ENCODE results near the gene FBXL7. TPM values are rescaled to one million over a fixed set of nuclear protein-coding genes. Genes with fewer than 3 reads are reported as not detected.

Gene FBXL7
- total and polyA plus RNA-seq, 2 donors (not counting 3 experiments of a cell fraction or from before 2014, with no cell fraction given): 23.5 to 32.2 TPM

- H2AFZ ChIP-seq (ENCODE audit: low read depth, low read length): no peak overlapping the region
- H3K4me3 ChIP-seq (replicated peaks in 1 of 3; ENCODE audit: insufficient read depth in 1 of 3, low read depth in 1 of 3, low read length in 3 of 3): no peak overlapping the region
- no peak overlapping the region for H3K27ac ChIP-seq (ENCODE audit: insufficient read depth, low read depth, low read length)
- H4K20me1 ChIP-seq (replicated peaks; ENCODE audit: control insufficient read depth, extremely low read depth, insufficient read depth, low read length): peaks cover 4% of the 10 kb centered on the region
- H3K36me3 ChIP-seq (ENCODE audit: control insufficient read depth in 2 of 2, extremely low read depth in 1 of 2, insufficient read depth in 2 of 2, low read length in 2 of 2): no peaks in the 10 kb centered on the region
- TF ChIP-seq JUN (IDR thresholded peaks at IDR 0.05; ENCODE audit: borderline replicate concordance, insufficient read depth, insufficient read length, low read depth) (no peak), MYC (IDR thresholded peaks at IDR 0.05; ENCODE audit: low read depth, low read length) (no peak), FOS (IDR thresholded peaks at IDR 0.05; ENCODE audit: borderline replicate concordance, insufficient read depth, low read length) (no peak)
- intact Hi-C loops (cut with micrococcal nuclease): no loop called here
- POLR2A ChIA-PET: no interaction called here
- CTCF ChIA-PET: no interaction called here
- dilution Hi-C loops (cut with MboI; ENCODE audit: extremely low pct_ligation_motif_present, low sequenced_read_pairs): no loop called here
- no peaks in the 10 kb centered on the region for H3K27me3 ChIP-seq (ENCODE audit: control insufficient read depth in 2 of 2, insufficient read depth in 2 of 2, low read length in 2 of 2)
- H3K9me1 ChIP-seq (replicated peaks; ENCODE audit: control insufficient read depth, extremely low read depth, insufficient read depth, low read length): no peaks in the 10 kb centered on the region
- H3K4me1 ChIP-seq (ENCODE audit: control insufficient read depth, extremely low read depth, insufficient read depth, low read length): peaks cover 27% of the 10 kb centered on the region
- H3K79me2 ChIP-seq (ENCODE audit: control insufficient read depth, insufficient read depth, low read length): peaks cover 8% of the 10 kb centered on the region
- no peak for DNase-seq (ENCODE audit: low read depth, low spot score)
- H3K4me2 ChIP-seq (ENCODE audit: insufficient read depth, low read length): no peak overlapping the region
- no peaks in the 10 kb centered on the region for H3K9me3 ChIP-seq (replicated peaks; ENCODE audit: control insufficient read depth, insufficient read depth, low read length)
- no peak for FAIRE-seq
- no peak overlapping the region for H3K9ac ChIP-seq (replicated peaks; ENCODE audit: extremely low read depth, insufficient read depth, low read length)
- no TSS peak for BruUV-seq (replicated peaks)
Measured at GRCh38 chr5:15715967-15716366, 216.0 kb downstream of the FBXL7 start.

DNA sequence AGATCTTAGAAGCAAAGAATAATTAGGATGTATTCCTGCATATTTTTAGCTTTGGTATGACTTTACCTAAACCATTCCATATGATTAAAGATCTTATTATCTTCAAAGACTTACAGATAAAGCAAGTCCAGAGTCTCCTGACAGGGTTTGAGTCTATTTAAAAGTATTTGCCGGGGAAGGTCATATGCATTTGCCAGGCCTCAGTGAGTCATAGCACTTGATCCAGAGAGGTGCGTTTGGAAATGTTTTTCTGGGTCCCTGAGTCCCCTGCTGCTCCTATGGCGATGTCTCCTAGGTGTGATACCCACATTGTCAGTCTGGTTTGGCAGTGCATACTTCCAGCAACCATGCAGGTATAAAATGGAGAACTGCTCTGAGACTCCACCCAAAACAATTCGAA lies 217.0 kb downstream of the FBXL7 start:
- FAIRE-seq (no peak), DNase-seq (ENCODE audit: low read depth, low spot score) (peak; percentile 41)
- CTCF ChIA-PET: no interaction called here
- no TSS peak for BruUV-seq (replicated peaks)
- H3K27ac ChIP-seq (ENCODE audit: insufficient read depth, low read depth, low read length): no peak overlapping the region
- no peaks in the 10 kb centered on the region for H3K27me3 ChIP-seq (ENCODE audit: control insufficient read depth in 2 of 2, insufficient read depth in 2 of 2, low read length in 2 of 2)
- H3K79me2 ChIP-seq (ENCODE audit: control insufficient read depth, insufficient read depth, low read length): peaks cover 8% of the 10 kb centered on the region
- TF ChIP-seq CTCF (IDR thresholded peaks at IDR 0.05; ENCODE audit: extremely low read depth in 1 of 2, insufficient read depth in 1 of 2, low read depth in 1 of 2, low read length in 2 of 2): no peak
- no peak for TF ChIP-seq EZH2 (IDR thresholded peaks at IDR 0.05; ENCODE audit: borderline replicate concordance, low read depth, low read length, severe bottlenecking)
- TF ChIP-seq FOS (IDR thresholded peaks at IDR 0.05; ENCODE audit: borderline replicate concordance, insufficient read depth, low read length): no peak
- TF ChIP-seq MYC (IDR thresholded peaks at IDR 0.05; ENCODE audit: low read depth, low read length): no peak
- no peak for TF ChIP-seq POLR2A (IDR thresholded peaks at IDR 0.05; ENCODE audit: low read depth, low read length)
- TF ChIP-seq POLR2AphosphoS5 (IDR thresholded peaks at IDR 0.05; ENCODE audit: insufficient read depth, low read depth, low read length): no peak
- no peak for TF ChIP-seq JUN (IDR thresholded peaks at IDR 0.05; ENCODE audit: borderline replicate concordance, insufficient read depth, insufficient read length, low read depth)
- no peak for TF ChIP-seq GATA2 (IDR thresholded peaks at IDR 0.05; ENCODE audit: insufficient read depth, insufficient read length, low read depth, low read length)
- no peaks in the 10 kb centered on the region for H3K36me3 ChIP-seq (ENCODE audit: control insufficient read depth in 2 of 2, extremely low read depth in 1 of 2, insufficient read depth in 2 of 2, low read length in 2 of 2)
- H4K20me1 ChIP-seq (replicated peaks; ENCODE audit: control insufficient read depth, extremely low read depth, insufficient read depth, low read length): peaks cover 4% of the 10 kb centered on the region
- intact Hi-C loops (cut with micrococcal nuclease): no loop called here
- H3K9ac ChIP-seq (replicated peaks; ENCODE audit: extremely low read depth, insufficient read depth, low read length): no peak overlapping the region
- peaks cover 27% of the 10 kb centered on the region for H3K4me1 ChIP-seq (ENCODE audit: control insufficient read depth, extremely low read depth, insufficient read depth, low read length)
- no peaks in the 10 kb centered on the region for H3K9me3 ChIP-seq (replicated peaks; ENCODE audit: control insufficient read depth, insufficient read depth, low read length)
- no peaks in the 10 kb centered on the region for H3K9me1 ChIP-seq (replicated peaks; ENCODE audit: control insufficient read depth, extremely low read depth, insufficient read depth, low read length)
- no peak overlapping the region for H3K4me2 ChIP-seq (ENCODE audit: insufficient read depth, low read length)
- no peak overlapping the region for H3K4me3 ChIP-seq (replicated peaks in 1 of 3; ENCODE audit: insufficient read depth in 1 of 3, low read depth in 1 of 3, low read length in 3 of 3)
- POLR2A ChIA-PET: no interaction called here
- dilution Hi-C loops (cut with MboI; ENCODE audit: extremely low pct_ligation_motif_present, low sequenced_read_pairs): no loop called here
- H2AFZ ChIP-seq (ENCODE audit: low read depth, low read length): no peak overlapping the region

All from endothelial cell of umbilical vein (primary cell).